GM21737 (cell line): ENCODE results near the gene PRKACA.
"Not testable (repeated sequence)": the region's sequence is repeated elsewhere in the genome, so short reads cannot be mapped to it uniquely, and the experiment has no call there.

ENCODE experiments used
- ATAC-seq: cut with Tn5 transposase; IDR thresholded peaks from one replicate; pipeline ENCODE4 v1.9.1; 2021; ENCODE audit warnings: mild to moderate bottlenecking, moderate library complexity; ENCODE audit not compliant: unreplicated experiment

Gene PRKACA

GRCh38 chr19:14052470-14052869 lies 65.1 kb downstream of the PRKACA start:
- no peak for ATAC-seq

- no peak for ATAC-seq
Observed at GRCh38 chr19:14051980-14052379, 65.6 kb downstream of the PRKACA start.

GRCh38 chr19:14050961-14051360 lies 66.6 kb downstream of the PRKACA start:
- ATAC-seq = not testable (repeated sequence)

GRCh38 chr19:14050512-14050911 lies 67.0 kb downstream of the PRKACA start:
- ATAC-seq = no peak

GRCh38 chr19:14048443-14049153 lies 69.0 kb downstream of the PRKACA start:
- ATAC-seq = no peak

- ATAC-seq = not testable (repeated sequence)
Observed at GRCh38 chr19:14047866-14048265, 69.7 kb downstream of the PRKACA start.

- ATAC-seq = not testable (repeated sequence)
Observed at GRCh38 chr19:14042659-14043608, 74.6 kb downstream of the PRKACA start.
